HPDE6-E6E7 (cell line): Measurements from ENCODE around the gene CD8A.

Experiments used
- DNase-seq: peaks from one replicate; pipeline ENCODE4 v3.0.0; 2011; ENCODE audit warnings: missing footprints; ENCODE audit errors: extremely low spot score

The CD8A gene

DNA sequence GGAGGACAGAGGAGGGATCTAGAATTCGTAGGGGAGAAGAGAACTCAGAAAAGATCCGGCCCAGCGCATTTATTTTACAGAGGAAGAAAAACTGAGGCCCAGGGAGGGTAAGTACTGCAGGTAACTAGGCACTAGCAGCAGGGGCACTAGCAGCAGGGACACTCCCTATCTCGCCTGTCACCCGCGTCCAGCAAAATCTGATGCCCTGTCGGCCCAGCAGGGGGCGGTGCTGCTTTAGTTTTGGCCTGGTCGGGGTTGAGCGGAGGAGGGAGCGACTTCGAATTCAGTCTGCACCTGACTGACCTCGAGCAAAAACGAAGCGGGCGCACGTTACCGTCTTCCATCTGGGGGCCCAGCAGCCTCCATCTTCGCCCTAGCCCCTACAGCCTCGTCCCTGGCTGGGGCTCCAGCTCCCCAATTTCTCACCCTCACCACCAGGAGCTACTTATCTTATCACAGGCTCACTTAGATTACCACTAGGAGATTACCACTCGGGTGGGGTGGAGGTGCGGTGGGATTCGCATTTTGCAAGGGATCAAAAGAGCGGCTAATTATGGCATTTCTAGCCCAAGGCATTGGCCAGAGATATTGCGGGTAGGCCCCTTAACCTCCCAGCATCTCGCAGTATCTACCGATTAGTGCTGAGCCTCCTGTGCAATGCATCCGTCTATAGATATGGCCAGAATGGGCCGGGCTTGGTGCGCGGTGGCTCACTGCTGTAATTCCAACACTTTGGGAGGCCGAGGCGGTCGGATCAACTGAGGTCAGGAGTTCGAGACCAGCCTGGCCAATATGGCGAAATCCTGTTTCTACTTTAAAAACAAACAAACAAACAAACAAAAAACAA is 17.8 kb upstream of the CD8A start:
- peak; percentile 86 for DNase-seq

DNA sequence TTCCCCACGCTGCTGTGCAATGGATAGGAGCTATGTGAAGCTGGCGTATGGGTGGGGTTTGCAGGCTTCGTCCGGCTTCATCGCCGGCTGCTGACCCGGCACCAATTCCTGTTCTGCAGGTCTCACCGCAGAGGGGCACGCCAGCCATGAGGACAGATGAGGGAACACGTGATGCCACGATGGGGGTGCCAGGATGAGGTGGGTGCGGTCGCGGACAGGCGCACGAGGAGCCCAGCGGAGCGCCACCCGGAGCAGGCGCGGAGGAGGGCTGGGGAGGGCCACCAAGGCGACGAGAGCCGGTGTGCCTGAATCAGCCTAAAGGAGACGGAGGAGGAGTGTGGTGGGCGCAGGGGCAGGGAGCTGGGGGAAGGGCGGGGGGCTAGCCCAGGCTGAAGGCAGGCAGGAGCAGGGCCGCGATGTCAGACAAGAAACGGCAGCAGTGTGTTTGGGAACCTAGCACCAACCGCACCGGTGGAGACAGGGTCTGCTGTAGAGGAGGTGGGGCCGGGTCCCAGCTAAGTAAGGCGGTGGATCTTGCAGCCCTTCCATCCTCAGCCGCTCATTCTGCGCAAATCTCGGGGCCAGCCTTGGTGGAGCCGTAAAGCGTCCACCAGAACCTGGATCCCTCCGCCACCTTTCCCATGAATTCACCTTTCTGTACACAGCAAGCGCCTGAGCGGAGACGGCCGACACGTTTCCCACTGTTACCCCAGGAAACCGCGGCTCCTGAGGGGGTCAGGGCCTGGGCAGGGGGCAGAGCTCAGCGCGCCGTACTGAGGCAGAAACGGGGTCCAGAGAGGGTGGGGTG is 17.0 kb upstream of the CD8A start:
- peak; percentile 78 for DNase-seq

DNA sequence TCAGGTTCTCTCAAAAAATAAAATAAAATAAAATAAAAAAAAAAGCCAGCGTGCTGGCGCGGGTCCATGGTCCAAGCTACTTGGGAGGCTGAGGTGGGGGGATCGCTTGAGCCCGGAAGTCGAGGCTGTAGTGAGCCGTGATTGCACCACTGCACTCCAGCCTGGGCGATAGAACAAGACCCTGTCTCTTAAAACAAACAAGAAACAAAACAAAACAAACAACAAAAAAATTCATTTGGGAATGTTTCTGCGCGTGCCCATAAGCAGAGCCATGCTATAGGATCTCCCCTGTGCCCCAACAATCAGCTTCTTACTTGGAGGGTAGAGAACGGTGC is 16.4 kb upstream of the CD8A start:
- DNase-seq = no peak

DNA sequence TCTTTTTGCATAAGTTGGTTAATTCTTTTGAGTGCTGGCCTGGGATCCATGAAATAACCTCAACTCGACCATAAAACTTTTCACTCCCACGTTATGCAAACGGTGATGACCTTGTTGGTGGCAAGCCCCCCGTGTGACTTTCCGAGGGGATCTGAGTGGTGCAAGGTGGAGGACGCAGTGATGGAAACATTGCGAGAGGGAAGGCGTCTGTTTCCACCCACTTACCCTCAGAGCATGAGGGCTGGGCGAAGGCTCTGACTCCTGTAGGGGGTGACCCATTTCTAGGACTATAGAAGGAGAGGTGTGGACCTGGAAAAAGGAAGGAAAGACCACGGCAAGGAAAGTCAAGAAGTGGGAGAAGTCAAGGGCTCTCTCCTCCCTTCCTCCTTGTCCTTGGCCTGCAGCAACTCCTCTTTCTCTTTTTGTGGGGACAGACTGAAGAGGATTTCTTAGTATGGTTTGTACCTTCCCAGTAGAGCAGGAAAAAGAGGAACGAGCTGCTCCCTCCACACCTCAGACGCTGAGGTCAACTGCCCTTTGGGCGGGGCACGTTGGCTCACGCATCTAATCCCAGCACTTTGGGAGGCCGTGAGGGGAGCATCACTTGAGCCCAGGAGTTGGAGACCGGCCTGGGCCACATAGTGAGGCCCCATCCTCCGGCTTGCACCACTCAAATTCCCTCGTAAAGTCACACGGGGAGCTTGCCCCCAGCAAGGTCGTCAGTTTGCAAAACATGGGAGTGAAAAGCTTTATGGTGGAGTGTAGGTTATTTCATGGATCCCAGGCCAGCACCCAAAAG is 15.5 kb upstream of the CD8A start:
- no peak for DNase-seq

DNA sequence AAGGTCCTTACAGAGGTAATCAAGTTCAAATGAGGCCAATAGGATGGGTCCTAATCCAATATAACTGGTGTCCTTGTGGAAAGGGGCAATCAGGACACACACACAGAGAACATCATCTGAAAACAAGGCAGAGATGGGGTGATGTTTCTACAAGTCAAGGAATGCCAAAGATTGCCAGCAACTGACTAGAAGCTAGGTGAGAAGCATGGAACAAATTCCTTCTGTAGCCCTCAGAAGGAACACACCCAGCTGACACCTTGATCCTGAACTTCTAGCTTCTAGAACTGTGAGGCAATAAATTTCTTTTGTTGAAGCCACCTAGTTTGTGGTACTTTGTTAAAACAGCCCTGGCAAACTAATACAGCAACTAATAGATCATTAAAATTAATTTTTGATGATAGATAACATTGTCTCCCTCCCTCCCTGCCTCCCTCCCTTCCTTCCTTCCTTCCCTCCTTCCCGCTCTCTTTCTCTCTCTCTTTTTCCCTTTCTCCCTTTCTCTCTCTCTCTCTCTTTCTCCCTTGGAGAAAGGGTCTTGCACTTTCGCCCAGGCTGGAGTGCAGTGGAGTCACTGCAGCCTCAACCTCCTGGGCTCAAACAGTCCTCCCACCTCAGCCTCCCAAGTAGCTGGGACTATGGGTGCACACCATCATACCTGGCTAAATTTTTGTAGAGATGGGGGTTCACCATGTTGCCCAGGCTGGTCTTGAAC is 10.3 kb upstream of the CD8A start:
- no peak for DNase-seq

DNA sequence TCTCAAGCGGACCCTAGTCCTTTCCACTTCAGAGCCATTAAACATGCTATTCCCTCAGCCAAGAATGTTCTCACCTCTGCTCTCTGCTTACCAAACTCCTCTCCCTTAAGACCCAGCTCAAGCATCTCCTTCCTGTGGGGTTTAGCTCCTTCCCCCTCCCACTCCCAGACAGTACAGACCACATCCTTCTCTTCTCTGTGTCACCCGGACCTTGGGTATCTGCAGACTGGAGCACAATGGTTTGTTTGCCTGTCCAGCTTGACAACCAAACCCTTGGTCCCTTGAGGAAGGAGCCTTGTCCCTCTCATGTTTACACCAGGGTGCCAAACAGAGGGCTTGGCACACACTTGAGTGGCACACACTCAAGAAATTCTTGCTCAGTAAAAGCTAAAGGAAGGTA is 4.1 kb upstream of the CD8A start:
- no peak for DNase-seq

DNA sequence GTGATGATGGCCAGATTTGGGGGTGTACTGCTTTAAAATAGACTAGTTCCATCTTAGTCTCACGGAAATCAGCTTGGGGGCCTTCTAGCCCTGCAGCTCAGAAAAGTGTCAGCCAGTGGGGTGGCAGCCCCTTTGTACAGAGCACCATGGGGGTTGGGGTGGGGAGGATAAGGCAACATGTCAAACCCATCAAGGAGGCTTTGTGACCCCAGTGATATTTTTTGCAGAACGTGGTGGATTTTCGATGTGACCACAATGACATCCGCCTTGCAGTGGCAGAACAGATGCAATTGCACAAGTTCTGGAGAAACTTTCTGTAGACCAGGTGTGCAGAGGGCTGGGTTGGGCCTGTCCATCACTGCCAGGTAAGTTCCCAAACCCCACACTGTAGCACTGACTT is 3.0 kb upstream of the CD8A start:
- DNase-seq = no peak

DNA sequence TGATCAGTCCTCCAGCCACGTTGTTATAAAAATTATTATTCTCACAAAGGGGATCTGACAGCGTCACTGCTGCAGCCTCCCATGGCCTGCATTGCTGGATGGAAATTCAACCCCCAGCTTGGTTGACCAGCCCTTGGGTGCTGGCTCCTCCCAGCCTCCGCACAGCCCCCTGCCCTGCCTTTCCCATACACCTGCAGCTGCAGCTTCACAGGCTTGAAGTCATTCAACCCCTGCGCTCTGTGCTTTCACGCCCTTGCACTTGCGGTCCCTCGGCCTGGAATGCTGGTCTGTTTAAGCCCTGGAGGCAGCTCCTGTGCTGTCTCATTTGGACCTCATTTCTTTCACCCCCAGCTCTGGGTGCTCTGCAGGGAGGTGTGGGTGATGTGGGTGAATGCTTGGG is 860 bp upstream of the CD8A start:
- no peak for DNase-seq

DNA sequence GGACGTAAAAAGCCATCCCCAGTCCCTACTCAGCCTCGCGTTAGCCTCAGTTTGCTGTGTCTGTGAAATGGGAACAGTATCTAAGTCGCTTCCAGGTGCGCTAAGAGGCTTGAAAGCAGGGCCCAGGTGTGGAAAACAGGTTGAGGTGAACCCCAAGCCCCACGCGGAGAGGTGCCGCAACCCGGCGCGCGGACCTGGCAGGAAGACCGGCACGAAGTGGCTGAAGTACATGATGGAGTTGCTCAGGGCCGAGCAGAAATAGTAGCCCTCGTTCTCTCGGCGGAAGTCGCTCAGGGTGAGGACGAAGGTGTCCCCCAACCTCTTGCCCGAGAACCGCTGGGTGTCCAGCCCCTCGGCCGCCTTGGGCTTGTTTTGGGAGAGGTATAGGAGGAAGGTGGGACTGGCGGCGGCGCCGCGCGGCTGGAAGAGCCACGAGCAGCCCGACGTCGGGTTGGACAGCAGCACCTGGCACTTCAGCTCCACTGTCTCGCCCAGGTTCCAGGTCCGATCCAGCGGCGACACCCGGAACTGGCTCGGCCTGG is 508 bp downstream of the CD8A start:
- no peak for DNase-seq

DNA sequence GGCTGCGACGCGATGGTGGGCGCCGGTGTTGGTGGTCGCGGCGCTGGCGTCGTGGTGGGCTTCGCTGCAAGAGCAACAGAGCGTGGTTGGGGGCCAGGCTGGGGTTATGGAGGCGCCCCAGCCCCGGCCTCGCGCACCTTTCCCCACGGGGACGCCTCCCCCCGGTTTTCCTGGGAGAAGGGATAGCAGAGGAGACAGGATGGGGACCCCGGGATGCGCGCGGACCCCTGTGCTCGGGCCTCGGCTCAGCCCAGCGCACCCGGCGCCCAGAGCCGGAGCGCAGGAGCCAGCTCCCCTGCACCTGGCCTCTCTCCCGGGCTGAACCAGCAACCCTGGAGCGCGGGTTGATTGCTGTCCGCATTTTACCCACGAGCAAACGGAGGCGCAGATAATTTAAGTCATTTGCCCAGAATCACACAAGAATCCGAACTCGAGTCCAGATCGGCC is 1.0 kb downstream of the CD8A start:
- no peak for DNase-seq

DNA sequence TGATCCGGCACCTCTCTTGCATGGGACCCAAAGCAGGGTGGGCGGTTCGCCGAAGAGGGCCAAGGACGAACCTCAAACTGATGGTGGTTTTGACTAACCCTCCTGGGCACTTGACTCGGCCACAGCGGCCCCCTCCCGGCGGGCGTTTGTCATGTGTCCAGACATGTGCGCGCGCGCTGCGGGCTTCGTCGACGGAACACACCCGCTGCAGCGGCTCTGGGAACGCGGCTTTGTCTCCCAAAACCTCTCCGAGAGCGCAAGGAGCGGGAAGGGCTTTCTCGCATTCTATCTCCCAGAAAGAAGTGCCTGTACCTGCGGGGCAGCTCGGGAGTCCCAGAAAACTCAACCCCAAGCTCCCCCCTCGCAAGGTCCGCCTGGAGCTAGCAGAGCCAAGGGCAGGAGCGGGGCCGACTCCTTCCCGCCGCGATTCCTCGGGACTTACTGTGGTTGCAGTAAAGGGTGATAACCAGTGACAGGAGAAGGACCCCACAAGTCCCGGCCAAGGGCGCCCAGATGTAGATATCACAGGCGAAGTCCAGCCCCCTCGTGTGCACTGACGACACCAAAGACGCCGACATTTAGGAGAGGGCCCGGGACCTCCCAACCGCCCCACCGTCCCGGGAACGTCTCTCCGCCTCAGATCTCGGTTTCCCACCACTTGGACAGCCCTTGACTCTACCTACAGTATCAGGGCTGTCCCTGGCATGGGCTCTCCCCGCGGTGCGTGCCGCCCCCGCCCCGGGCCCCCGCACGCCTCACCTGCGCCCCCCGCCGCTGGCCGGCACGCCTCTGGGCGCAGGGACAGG is 1.6 kb downstream of the CD8A start:
- no peak for DNase-seq

DNA sequence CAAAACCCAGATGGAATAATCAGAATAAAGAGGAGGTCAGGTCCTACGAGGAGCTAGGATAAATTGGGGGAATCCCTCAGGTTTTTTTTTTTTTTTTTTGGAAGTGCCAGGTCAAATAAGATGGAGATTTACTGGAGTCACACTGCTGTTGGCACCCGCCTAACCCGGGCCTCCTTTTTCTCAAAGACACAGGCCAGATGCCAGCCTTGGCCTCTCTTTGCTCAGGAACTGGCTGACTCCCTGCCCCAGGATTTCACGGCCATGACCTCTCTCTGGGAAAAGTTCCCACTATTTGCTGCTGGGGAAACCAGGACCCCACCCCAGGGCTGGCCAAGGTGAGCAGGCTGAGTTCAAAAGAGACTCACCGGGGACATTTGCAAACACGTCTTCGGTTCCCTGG is 2.5 kb downstream of the CD8A start:
- DNase-seq = no peak

DNA sequence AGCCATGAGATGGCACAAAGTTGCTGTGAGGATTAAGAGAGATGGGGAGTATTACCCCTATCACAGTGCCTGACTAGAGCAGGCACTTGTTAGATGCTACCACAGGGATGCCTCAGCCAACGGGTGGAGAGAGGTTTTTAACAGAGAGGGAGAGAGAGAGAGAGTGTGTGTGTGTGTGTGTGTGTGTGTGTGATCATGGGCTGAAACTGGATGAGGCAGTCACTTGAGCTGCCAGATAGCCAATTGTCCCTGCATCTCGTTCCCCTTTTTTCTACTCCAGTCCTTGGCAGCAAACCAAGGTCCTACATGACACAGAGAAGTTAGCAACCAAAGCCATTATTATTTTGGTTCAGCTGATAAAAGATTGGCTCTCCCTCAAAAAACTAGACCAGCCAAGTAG is 3.0 kb downstream of the CD8A start:
- no peak for DNase-seq

DNA sequence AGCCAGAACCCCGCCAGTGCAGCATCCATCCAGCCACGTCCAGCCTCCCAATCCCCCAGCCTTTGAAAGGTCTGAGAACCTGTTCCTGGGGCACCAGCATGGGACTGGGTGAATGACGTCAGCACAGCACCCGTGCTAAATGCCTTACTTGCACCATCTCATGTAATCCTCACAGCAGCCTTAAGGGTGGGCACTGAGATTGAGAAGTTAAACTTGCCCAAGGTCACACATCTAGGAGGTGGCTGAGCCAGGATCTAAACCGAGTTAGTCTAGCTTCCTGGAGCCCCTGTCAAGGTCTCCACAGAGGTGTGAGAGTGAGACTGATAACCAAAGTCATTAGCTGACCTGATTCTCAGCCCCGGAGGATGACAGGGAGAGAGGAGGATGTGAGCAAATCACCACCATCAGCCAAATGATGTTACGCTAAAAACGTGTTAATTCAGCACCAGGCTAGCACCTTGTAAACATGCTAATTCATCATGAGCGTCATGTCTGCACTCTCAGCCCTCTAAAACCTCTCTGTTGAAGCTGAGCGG is 4.6 kb downstream of the CD8A start:
- DNase-seq = no peak

DNA sequence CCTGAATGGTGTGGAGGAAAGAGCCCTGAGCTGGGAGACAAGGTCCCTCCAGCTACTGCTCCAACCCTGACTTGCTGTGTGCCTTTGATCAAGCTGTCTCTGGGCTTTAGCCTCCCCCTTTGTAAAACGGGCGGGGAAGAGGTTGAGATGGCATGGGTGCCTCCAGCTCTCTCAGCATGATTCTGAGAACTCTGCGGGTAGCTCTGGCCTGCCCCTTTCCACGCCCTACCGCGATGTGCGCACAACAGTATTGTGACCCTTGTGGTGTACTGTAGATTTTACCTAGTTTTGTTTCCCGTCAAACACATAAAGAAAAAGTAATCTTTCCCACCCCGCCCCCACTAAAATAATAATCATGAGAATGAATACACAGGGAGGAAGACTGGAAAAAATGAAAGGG is 5.3 kb downstream of the CD8A start:
- DNase-seq = no peak

DNA sequence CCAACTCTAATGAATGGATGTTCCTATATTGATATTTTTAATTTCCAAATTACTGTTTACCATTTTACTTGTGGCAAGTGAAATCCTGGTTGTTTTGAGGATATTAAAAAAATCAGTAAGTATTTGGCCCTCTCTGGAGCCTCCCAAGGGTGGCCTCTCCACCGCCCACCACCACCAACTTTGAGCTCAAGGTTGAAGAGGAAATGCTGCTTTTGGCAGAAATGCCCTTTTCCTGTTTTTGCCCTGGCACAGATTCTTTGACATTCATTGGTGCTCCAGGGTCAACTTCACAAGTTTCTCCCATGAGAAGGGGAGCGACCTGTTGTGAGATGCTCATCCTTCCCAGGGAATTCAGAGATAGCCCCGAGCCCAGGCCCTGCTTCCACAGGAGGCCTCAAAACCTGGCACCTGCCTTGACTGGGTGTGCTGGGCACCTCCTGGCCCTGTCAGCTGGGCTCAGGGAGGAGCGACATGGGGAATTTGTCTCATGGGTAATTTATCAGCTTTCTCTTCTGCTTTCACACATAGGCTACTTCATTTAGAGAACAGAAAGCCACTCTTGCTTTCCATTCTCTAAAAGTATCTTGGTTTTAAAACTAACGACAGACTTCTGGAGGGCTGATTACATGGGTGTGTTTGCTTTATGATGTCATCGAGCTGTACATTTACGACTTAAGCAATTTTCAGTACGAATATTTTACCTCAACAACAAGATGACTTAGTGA is 6.9 kb downstream of the CD8A start:
- DNase-seq = no peak

DNA sequence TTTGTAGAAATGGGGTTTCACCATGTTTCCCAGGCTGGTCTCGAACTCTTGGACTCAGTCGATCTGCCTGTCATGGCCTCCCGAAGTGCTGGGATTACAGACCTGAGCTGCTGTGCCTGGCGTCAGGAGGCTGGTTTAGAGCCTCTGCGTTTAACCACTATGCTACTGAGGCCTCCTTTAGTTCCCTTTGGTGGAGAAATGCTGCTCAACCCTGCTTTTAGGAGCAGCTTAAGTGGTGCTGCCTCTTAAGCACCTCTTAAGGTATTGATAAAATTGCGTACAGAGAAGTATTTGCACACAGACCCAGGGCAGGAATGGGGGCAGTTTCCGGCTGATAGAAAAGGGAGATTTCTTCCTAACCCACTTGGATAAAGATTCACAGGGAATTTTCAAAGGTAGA is 8.0 kb downstream of the CD8A start:
- DNase-seq = no peak

DNA sequence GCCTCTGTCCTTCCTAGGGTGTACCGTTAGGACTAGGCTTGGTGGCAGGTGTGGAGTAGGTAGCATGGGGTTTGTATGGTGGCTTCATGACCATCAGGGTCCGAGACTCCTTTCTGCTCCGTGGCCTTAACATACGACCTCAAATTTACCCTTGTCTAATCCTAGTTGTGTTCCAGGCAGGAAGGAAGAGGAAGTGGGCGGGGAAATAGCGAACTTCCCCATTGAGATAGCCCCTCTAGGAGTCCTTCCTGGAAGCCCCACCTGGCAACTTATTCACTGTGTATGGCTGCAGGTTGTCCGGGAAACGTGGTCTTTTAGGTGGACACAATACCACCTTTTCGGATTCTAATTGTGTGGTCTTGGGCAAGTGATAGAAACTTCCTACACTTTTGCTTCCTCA is 9.3 kb downstream of the CD8A start:
- no peak for DNase-seq

DNA sequence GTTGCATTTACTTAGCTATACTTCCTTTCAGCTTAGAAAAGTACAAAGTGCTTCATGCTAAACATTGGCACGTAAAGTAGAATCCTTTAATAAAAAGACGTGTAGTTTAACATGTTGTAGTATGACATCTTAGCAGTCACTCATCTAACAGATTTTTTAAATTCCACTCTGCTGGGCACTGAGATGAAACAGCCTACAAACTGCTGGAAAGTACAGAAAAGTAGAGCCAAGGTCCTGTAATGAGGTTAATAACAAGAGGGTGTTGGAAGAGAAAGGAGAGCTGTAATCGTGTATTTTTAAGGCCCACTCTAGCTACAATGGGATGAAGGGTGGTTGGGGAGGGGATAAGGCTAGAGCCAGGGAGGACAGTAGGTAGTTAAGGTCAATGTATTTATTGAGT is 10.7 kb downstream of the CD8A start:
- no peak for DNase-seq

DNA sequence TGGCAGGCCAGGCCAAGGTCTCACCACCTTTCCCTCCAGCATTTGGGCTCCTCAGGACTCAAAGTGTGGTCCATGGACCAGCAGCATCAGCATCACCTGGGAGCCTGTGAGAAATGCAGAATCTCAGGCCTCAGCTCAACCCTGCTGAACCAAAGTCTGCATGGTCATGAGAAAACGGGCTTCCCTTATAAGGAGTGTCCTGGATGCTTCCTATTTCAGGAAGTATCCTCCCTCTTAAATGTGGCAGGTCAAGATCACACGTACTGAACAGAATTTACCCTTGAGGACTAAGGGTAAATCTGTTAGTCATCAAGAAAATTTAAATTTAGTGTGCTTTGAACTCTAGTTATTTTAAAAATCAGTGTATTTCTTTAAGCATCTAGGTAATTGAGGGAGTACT is 11.8 kb downstream of the CD8A start:
- no peak for DNase-seq
